GM19372 (cell line): Measurements from ENCODE around the gene CACNG8.
"Not testable (repeated sequence)": the region's sequence is repeated elsewhere in the genome, so short reads cannot be mapped to it uniquely, and the experiment has no call there.

Source experiments
- ATAC-seq: cut with Tn5 transposase; IDR thresholded peaks from one replicate; pipeline ENCODE4 v1.9.1; 2021; ENCODE audit warnings: mild to moderate bottlenecking, low read depth, moderate library complexity; ENCODE audit not compliant: unreplicated experiment

The CACNG8 gene

GRCh38 chr19:53962887-53963431 is at the start of gene CACNG8:
Gene CACNG8, plus strand, starts transcription at chr19:53962937.
- no peak for ATAC-seq

- ATAC-seq, result no peak
Observed at GRCh38 chr19:53915000-53915399, 47.7 kb upstream of the CACNG8 start.

- ATAC-seq, result no peak
Observed at GRCh38 chr19:53916004-53916403, 46.7 kb upstream of the CACNG8 start.

- no peak for ATAC-seq
Observed at GRCh38 chr19:53917356-53917755, 45.4 kb upstream of the CACNG8 start.

GRCh38 chr19:53927739-53928138 is 35.0 kb upstream of the CACNG8 start:
- no peak for ATAC-seq

GRCh38 chr19:53936029-53936428 is 26.7 kb upstream of the CACNG8 start:
- no peak for ATAC-seq

- no peak for ATAC-seq
Observed at GRCh38 chr19:53942001-53942786, 20.5 kb upstream of the CACNG8 start.

- no peak for ATAC-seq
Observed at GRCh38 chr19:53944416-53944815, 18.3 kb upstream of the CACNG8 start.

GRCh38 chr19:53944933-53945332 is 17.8 kb upstream of the CACNG8 start:
- no peak for ATAC-seq

- no peak for ATAC-seq
Observed at GRCh38 chr19:53945441-53945840, 17.3 kb upstream of the CACNG8 start.

- no peak for ATAC-seq
Observed at GRCh38 chr19:53945998-53946397, 16.7 kb upstream of the CACNG8 start.

- ATAC-seq, result no peak
Observed at GRCh38 chr19:53947624-53948023, 15.1 kb upstream of the CACNG8 start.

- not testable (repeated sequence) for ATAC-seq
Observed at GRCh38 chr19:53948611-53949010, 14.1 kb upstream of the CACNG8 start.

GRCh38 chr19:53951436-53951835 is 11.3 kb upstream of the CACNG8 start:
- ATAC-seq, result no peak

- ATAC-seq, result no peak
Observed at GRCh38 chr19:53951947-53952346, 10.8 kb upstream of the CACNG8 start.

GRCh38 chr19:53953383-53953782 is 9.4 kb upstream of the CACNG8 start:
- ATAC-seq, result no peak

GRCh38 chr19:53957448-53958167 is 5.1 kb upstream of the CACNG8 start:
- ATAC-seq, result no peak

GRCh38 chr19:53958168-53958571 is 4.6 kb upstream of the CACNG8 start:
- no peak for ATAC-seq

GRCh38 chr19:53958823-53959757 is 3.6 kb upstream of the CACNG8 start:
- no peak for ATAC-seq

GRCh38 chr19:53960187-53960586 is 2.5 kb upstream of the CACNG8 start:
- no peak for ATAC-seq

- ATAC-seq, result no peak
Observed at GRCh38 chr19:53960886-53961285, 1.9 kb upstream of the CACNG8 start.
